Measurements from ENCODE around the gene REEP6. TPM values are rescaled to one million over a fixed set of nuclear protein-coding genes. Genes with fewer than 3 reads are reported as not detected.

The REEP6 gene
- polyA plus RNA-seq, 1 of the 3 experiments (the other 2 are of a cell fraction), result 9.1 TPM

DNA sequence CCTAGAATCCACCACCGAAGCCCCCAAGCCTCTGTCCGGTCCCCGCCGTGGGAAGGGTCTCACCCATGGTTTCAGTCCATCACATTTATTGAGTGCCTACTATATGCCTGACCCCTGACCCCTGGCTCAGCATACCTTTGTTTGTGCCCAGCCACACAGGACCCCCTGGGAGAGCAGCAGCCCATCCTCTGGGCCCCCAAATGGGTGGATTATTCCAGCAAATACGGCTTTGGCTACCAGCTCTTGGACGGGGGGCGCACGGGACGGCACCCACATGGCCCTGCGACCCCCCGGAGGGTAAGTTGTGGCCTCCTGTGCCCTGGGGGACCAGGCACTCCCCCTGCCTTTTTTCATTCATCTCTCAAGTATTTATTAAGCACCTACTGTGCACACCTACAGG is 40.6 kb downstream of the REEP6 start (continued):
- TF ChIP-seq REST (IDR thresholded peaks at IDR 0.05; ENCODE audit: low read depth, low read length), result no peak
- no peak for TF ChIP-seq JUND (IDR thresholded peaks at IDR 0.05)
- TF ChIP-seq TEAD4 (IDR thresholded peaks at IDR 0.05; ENCODE audit: borderline replicate concordance, insufficient read depth), result no peak
- no peak for TF ChIP-seq NFIC (IDR thresholded peaks at IDR 0.05; ENCODE audit: borderline replicate concordance)
- TF ChIP-seq CHD2 (IDR thresholded peaks at IDR 0.05; ENCODE audit: low read length, partially characterized antibody), result no peak

DNA sequence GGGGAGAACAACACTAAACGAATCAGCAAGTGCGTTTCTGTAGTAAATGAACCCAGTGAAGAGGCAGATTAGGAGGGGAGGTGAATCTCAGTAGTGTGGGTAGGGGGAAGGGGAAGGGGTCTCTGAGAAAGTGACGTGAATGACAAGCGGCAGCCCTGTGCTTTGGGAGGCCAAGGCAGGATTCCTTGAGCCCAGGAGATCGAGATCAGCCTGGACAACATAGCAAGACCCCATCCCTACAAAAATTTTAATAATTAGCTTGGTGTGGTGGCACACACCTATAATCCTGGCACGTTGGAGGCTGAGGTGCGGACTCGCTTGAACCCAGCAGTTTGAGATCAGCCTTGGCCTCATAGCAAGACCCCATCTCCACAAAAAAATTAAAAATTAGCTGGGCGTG is 41.0 kb downstream of the REEP6 start:
- H3K4me3 ChIP-seq (ENCODE audit: low read depth in 2 of 2, low read length in 1 of 2), result no peak overlapping the region
- peaks cover 34% of the 10 kb centered on the region for H3K27me3 ChIP-seq (ENCODE audit: insufficient read depth)
- no peaks in the 10 kb centered on the region for H3F3A ChIP-seq (replicated peaks; ENCODE audit: insufficient read depth)
- no peaks in the 10 kb centered on the region for H3K4me1 ChIP-seq (ENCODE audit: control insufficient read depth in 1 of 2, insufficient read depth in 2 of 2, low read depth in 1 of 2, low read length in 1 of 2)
- H2AFZ ChIP-seq (ENCODE audit: low read depth), result no peak overlapping the region
- CTCF ChIA-PET, result interaction anchor here (2.1 to 7.1 kb wide), 2 partner anchors 14 to 141 kb away, joined by 6 to 41 read pairs; no protein-coding TSS in a partner anchor
- no peak for DNase-seq
- WGBS (ENCODE audit: low lambda C conversion rate), result 61% methylated on average over 9 of the region's 9 CpGs
- no peaks in the 10 kb centered on the region for H3K9me2 ChIP-seq
- no peak overlapping the region for H3K27ac ChIP-seq (ENCODE audit: low read depth in 2 of 2, low read length in 1 of 2)
- H3K4me2 ChIP-seq, result no peak overlapping the region
- no peaks in the 10 kb centered on the region for H3K79me2 ChIP-seq (ENCODE audit: insufficient read depth)
- POLR2A ChIA-PET, result no interaction called here
- H3K9me3 ChIP-seq, result no peaks in the 10 kb centered on the region
- H3K36me3 ChIP-seq (replicated peaks in 1 of 2; ENCODE audit: control insufficient read depth in 1 of 2, insufficient read depth in 2 of 2, low read length in 1 of 2), result no peaks in the 10 kb centered on the region
- TF ChIP-seq POLR2AphosphoS5 (IDR thresholded peaks at IDR 0.05; ENCODE audit: low read depth, low read length), result no peak
- TF ChIP-seq JUND (IDR thresholded peaks at IDR 0.05), result no peak
- TF ChIP-seq NFIC (IDR thresholded peaks at IDR 0.05; ENCODE audit: borderline replicate concordance), result no peak
- no peak for TF ChIP-seq MEF2A (IDR thresholded peaks at IDR 0.05; ENCODE audit: borderline replicate concordance, low read depth)
- TF ChIP-seq FOXM1 (IDR thresholded peaks at IDR 0.05; ENCODE audit: low read depth), result no peak
- TF ChIP-seq ELF1 (IDR thresholded peaks at IDR 0.05), result no peak
- TF ChIP-seq ZBTB33 (IDR thresholded peaks at IDR 0.05; ENCODE audit: borderline replicate concordance, low read depth), result no peak
- no peak for TF ChIP-seq FOSL2 (IDR thresholded peaks at IDR 0.05; ENCODE audit: borderline replicate concordance, low read depth)
- TF ChIP-seq RCOR1 (IDR thresholded peaks at IDR 0.05; ENCODE audit: low read length), result no peak
- no peak for TF ChIP-seq PBX3 (IDR thresholded peaks at IDR 0.05)
- H4K20me1 ChIP-seq (ENCODE audit: insufficient read depth), result no peaks in the 10 kb centered on the region
- H3K9ac ChIP-seq, result no peak overlapping the region

All from SK-N-SH (cell line).